GM18498 (cell line): ENCODE measurements around the gene ADGRV1.
"Not testable (repeated sequence)": the region's sequence is repeated elsewhere in the genome, so short reads cannot be mapped to it uniquely, and the experiment has no call there.

Experiments used
- ATAC-seq: cut with Tn5 transposase; IDR thresholded peaks from one replicate; pipeline ENCODE4 v1.9.1; 2021; ENCODE audit warnings: mild to moderate bottlenecking, moderate library complexity; ENCODE audit not compliant: unreplicated experiment

Gene ADGRV1

GRCh38 chr5:90703932-90704331 lies 145.3 kb downstream of the ADGRV1 start:
- ATAC-seq: no peak

GRCh38 chr5:90707698-90708097 lies 149.1 kb downstream of the ADGRV1 start:
- ATAC-seq: no peak

- ATAC-seq: peak; percentile 72
Measured at GRCh38 chr5:90709323-90710155, 150.9 kb downstream of the ADGRV1 start.

- ATAC-seq: no peak
Measured at GRCh38 chr5:90718387-90718786, 159.8 kb downstream of the ADGRV1 start.

DNA sequence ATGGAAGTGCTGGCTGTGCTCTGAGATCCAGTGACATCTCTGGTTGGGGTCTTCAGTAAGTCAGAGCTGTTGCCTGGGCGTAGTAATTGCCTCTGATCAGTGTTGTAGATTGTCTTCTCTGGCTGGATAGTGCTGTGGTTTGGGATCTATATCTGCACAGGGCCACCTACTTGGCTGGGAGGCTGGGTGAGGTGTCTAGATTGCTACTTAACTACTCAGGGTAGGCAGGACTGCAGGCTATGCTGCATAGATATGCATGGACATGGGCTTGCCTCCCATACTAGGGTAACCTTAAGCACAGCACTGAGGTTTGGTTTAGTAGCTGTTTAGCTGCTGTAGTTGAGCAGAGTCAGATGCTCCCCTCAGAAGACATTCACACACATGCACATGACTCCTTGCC lies 181.0 kb downstream of the ADGRV1 start:
- no peak for ATAC-seq

GRCh38 chr5:90740244-90740799 lies 181.7 kb downstream of the ADGRV1 start:
- ATAC-seq: no peak

DNA sequence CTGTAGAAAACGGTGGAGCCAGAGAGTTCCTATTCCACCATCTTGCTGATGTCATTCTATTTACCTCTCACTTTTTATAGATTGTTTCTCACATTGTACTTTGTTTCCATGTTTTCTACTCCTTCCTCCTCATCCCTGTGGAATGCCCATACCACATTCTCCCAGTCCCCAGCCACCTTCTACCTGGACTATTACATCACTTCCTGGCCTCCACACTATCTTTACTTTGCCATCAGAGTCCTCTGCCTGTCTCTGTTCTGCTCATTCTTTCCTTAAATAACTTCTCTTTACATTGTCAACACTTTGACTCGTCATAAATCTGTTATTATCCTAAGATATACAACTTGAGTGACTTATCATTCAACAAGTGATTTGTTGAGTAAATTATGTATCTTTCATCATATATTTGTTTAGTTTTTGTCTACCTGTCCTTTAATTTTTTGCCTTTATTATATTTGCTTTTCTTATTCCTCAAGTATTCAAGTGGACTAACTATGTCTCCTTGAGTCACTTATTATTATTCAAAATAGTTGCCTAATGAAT lies 182.5 kb downstream of the ADGRV1 start:
- no peak for ATAC-seq

- no peak for ATAC-seq
Measured at GRCh38 chr5:90746119-90746518, 187.5 kb downstream of the ADGRV1 start.

- no peak for ATAC-seq
Measured at GRCh38 chr5:90747175-90747574, 188.6 kb downstream of the ADGRV1 start.

- ATAC-seq: no peak
Measured at GRCh38 chr5:90747693-90748092, 189.1 kb downstream of the ADGRV1 start.

GRCh38 chr5:90759119-90759518 lies 200.5 kb downstream of the ADGRV1 start:
- no peak for ATAC-seq

- ATAC-seq: no peak
Measured at GRCh38 chr5:90767710-90768109, 209.1 kb downstream of the ADGRV1 start.

GRCh38 chr5:90770006-90770541 lies 211.5 kb downstream of the ADGRV1 start:
- ATAC-seq: not testable (repeated sequence)

DNA sequence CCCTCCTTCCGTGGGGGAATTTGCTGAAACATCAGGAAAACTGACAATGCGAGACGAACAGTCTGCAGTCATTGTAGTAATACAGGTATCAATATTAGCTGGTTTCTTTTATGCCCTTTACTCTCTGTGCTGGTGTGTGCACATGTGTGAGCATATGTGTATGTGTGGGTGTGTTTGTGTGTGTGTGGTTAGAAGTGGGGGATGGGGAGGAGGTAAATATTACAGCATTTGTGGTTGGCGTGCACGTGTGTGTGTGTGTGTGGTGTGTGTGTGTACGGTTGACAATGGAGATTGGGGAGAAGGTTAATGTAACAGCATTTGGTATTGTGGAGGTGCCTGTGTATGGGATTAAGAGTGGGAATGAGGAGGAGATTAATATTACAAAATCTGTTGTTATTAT lies 219.4 kb downstream of the ADGRV1 start:
- no peak for ATAC-seq

- peak; percentile 96 for ATAC-seq
Measured at GRCh38 chr5:90783460-90784333, 225.1 kb downstream of the ADGRV1 start.

DNA sequence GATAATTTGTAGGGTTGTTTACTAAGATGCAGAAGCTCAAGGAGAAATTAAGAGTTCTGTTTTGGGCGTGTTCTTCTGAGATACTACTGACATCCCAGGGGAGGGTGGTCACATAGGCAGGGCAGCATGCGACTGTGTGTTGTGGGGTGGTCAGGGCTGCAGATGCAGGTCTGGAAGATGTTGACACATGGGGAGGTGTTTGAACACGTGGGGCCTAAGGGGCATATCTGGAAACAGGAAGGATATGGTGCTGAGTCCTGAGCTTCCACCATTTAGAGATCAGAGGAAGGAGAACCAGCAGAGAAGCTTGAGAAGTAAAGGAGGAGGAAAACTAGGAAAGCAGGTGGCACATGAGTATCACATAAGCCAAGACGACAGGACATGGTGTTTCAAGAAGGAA lies 228.2 kb downstream of the ADGRV1 start:
- no peak for ATAC-seq

GRCh38 chr5:90792725-90793124 lies 234.1 kb downstream of the ADGRV1 start:
- ATAC-seq: no peak

GRCh38 chr5:90793183-90793582 lies 234.6 kb downstream of the ADGRV1 start:
- no peak for ATAC-seq

DNA sequence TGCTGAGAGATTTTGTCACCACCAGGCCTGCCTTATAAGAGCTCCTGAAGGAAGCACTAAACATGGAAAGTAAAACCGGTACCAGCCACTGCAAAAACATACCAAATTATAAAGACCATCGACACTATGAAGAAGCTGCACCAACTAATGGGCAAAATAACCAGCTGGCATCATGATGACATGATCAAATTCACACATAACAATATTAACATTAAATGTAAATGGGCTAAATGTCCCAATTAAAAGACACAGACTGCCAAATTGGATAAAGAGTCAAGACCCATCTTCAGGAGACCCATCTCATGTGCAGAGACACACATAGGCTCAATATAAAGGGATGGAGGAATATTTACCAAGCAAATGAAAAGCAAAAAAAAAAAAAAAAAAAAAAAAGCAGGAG lies 238.3 kb downstream of the ADGRV1 start:
- ATAC-seq: not testable (repeated sequence)

DNA sequence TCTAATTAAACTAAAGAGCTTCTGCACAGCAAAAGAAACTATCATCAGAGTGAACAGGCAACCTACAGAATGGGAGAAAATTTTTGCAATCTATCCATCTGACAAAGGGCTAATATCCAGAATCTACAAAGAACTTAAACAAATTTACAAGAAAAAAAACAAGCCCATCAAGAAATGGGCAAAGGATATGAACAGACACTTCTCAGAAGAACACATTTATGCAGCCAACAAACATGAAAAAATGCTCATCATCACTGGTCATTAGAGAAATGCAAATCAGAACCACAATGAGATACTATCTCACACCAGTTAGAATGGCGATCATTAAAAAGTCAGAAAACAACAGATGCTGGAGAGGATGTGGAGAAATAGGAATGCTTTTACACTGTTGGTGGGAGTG lies 241.5 kb downstream of the ADGRV1 start:
- not testable (repeated sequence) for ATAC-seq

DNA sequence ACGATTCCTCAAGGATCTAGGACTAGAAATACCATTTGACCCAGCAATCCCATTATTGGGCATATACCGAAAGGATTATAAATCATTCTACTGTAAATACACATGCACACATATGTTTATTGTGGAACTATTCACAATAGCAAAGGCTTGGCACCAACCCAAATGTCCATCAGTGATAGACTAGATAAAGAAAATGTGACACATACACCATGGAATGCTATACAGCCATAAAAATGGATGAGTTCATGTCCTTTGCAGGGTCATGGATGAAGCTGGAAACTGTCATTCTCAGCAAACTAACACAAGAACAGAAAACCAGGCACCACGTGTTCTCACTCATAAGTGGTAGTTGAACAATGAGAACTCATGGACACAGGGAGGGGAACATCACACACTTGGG lies 241.9 kb downstream of the ADGRV1 start:
- ATAC-seq: not testable (repeated sequence)
